GM19467 (cell line): Measurements from ENCODE around the gene CFAP99.
"Not testable (repeated sequence)": the region's sequence is repeated elsewhere in the genome, so short reads cannot be mapped to it uniquely, and the experiment has no call there.

Experiments used
- ATAC-seq: cut with Tn5 transposase; IDR thresholded peaks from one replicate; pipeline ENCODE4 v1.9.1; 2021; ENCODE audit warnings: mild to moderate bottlenecking, moderate library complexity; ENCODE audit not compliant: unreplicated experiment

The CFAP99 gene

GRCh38 chr4:2465032-2465431, 46.3 kb downstream of the CFAP99 start:
- ATAC-seq, result no peak

GRCh38 chr4:2465544-2465943, 46.8 kb downstream of the CFAP99 start:
- ATAC-seq, result not testable (repeated sequence)

GRCh38 chr4:2468456-2469191, 49.9 kb downstream of the CFAP99 start, which contains the start of gene RNF4:
Gene RNF4 (plus strand): TSS chr4:2469106. CDS start chr4:2490494, 21,388 bp downstream.
- ATAC-seq, result peak; percentile 71

- ATAC-seq, result peak; percentile 40
These were observed 50.6 kb downstream of the CFAP99 start for GRCh38 chr4:2469192-2469984.

GRCh38 chr4:2470791-2471190, 52.0 kb downstream of the CFAP99 start:
- ATAC-seq, result no peak

- ATAC-seq, result no peak
These were observed 53.4 kb downstream of the CFAP99 start for GRCh38 chr4:2472187-2472586.

GRCh38 chr4:2478229-2478628, 59.5 kb downstream of the CFAP99 start:
- ATAC-seq, result no peak

- no peak for ATAC-seq
These were observed 61.9 kb downstream of the CFAP99 start for GRCh38 chr4:2480649-2481048.

- ATAC-seq, result no peak
These were observed 63.4 kb downstream of the CFAP99 start for GRCh38 chr4:2482192-2482591.

GRCh38 chr4:2482693-2483092, 63.9 kb downstream of the CFAP99 start:
- ATAC-seq, result peak; percentile 47

GRCh38 chr4:2483237-2483636, 64.5 kb downstream of the CFAP99 start:
- ATAC-seq, result no peak

GRCh38 chr4:2484185-2484584, 65.4 kb downstream of the CFAP99 start:
- ATAC-seq, result no peak

- ATAC-seq, result peak; percentile 62
These were observed 66.2 kb downstream of the CFAP99 start for GRCh38 chr4:2484993-2485392.

GRCh38 chr4:2485956-2486355, 67.2 kb downstream of the CFAP99 start:
- no peak for ATAC-seq

- ATAC-seq, result no peak
These were observed 68.2 kb downstream of the CFAP99 start for GRCh38 chr4:2486981-2487380.

- ATAC-seq, result peak; percentile 50
These were observed 68.9 kb downstream of the CFAP99 start for GRCh38 chr4:2487632-2488031.

GRCh38 chr4:2489081-2489805, 70.5 kb downstream of the CFAP99 start:
- ATAC-seq, result no peak

- ATAC-seq, result no peak
These were observed 71.2 kb downstream of the CFAP99 start for GRCh38 chr4:2489841-2490552.

- no peak for ATAC-seq
These were observed 74.2 kb downstream of the CFAP99 start for GRCh38 chr4:2492970-2493369.

- no peak for ATAC-seq
These were observed 76.2 kb downstream of the CFAP99 start for GRCh38 chr4:2494992-2495391.

- ATAC-seq, result no peak
These were observed 78.6 kb downstream of the CFAP99 start for GRCh38 chr4:2497324-2497723.
